Kidney (tissue), 14 donors: ENCODE measurements around the gene NTRK2. TPM values are rescaled to one million over a fixed set of nuclear protein-coding genes. Genes with fewer than 3 reads are reported as not detected.

Experiments
- DNase-seq, 5 donors: peaks; one replicate each; pipeline ENCODE4 v3.0.0-alpha.2; 2013 to 2020
- FAIRE-seq: peaks from 2 replicates; lab custom pipeline; 2012; peaks lifted over from hg19 to GRCh38; lab: Jason Lieb, UNC
- H3K27ac ChIP-seq, 2 donors: one replicate each; pipeline ENCODE4 v1.7.0; 2013; ENCODE audit warnings: low read depth in 2 of 2, low read length in 2 of 2, inconsistent platforms in 1 of 2
- H3K27me3 ChIP-seq: one replicate; pipeline ENCODE4 v1.7.1; 2013; ENCODE audit warnings: low read length, inconsistent platforms; ENCODE audit not compliant: control insufficient read depth, insufficient read depth
- H3K36me3 ChIP-seq, 3 donors: one replicate each; pipeline versions ENCODE4 v1.7.0 to v1.7.1; 2013; ENCODE audit warnings: low read length in 3 of 3, control low read depth in 1 of 3, inconsistent platforms in 1 of 3; ENCODE audit not compliant: insufficient read depth in 3 of 3, control insufficient read depth in 2 of 3
- H3K4me1 ChIP-seq, 3 donors: one replicate each; pipeline versions ENCODE4 v1.7.0 to v1.7.1; 2013; ENCODE audit warnings: low read length in 3 of 3, inconsistent platforms in 1 of 3, low read depth in 1 of 3; ENCODE audit not compliant: control insufficient read depth in 2 of 3, insufficient read depth in 2 of 3
- H3K4me3 ChIP-seq, 3 donors: one replicate each; pipeline versions ENCODE4 v1.7.0 to v1.8.1; 2013; ENCODE audit warnings: low read length in 3 of 3, control low read depth in 1 of 3, inconsistent platforms in 1 of 3
- H3K9ac ChIP-seq, 3 donors: one replicate each; pipeline versions ENCODE4 v1.7.0 to v1.7.1; 2013; ENCODE audit warnings: low read length in 3 of 3, control low read depth in 1 of 3, inconsistent platforms in 1 of 3
- H3K9me3 ChIP-seq, 3 donors: one replicate each; pipeline versions ENCODE4 v1.7.0 to v1.7.1; 2013; ENCODE audit warnings: low read length in 3 of 3, control low read depth in 1 of 3, inconsistent platforms in 1 of 3; ENCODE audit not compliant: control insufficient read depth in 2 of 3, insufficient read depth in 1 of 3
- intact Hi-C: fragments of 100-400 bp; cut with DNase I; formaldehyde crosslinking; loops from one replicate; pipeline ENCODE4 v1.11.1; 2022
- polyA plus RNA-seq: library from polyadenylated mRNA; stranded (reverse); fragments of 350-450 nt; fragmentation: Illumina TruSeq; extraction: RNeasy Lipid Tissue Mini Kit (QIAGEN cat#74804); gene quantifications from one replicate; pipeline ENCODE4 v1.2.3, GENCODE V29; 2014; ENCODE audit warnings: low read depth, low replicate concordance; ENCODE audit not compliant: insufficient read depth
- total RNA-seq: library from RNA; stranded (reverse); fragmentation: NEBNext Ultra II Directional; extraction: Animal tissue kit (Norgen Biotek cat#: 25700); gene quantifications from one replicate; pipeline ENCODE4 v1.2.1, GENCODE V29; 2021
- TF ChIP-seq, protein P1 (sequence below): IDR thresholded peaks from 3 replicates; pipeline ENCODE4 v1.5.1; 2012; ENCODE audit warnings: mild to moderate bottlenecking, moderate library complexity, borderline replicate concordance; ENCODE audit not compliant: insufficient read depth; ENCODE audit errors: extremely low read depth
- donor health status: control.
- donor health status: control.
- donor health status: control.
- donor health status: control.
- donor health status: control.
- donor health status: DM: yes; HTN: yes; CAD: no.
- donor health status: Normal renal cell carcinoma (clear cell type).

Gene NTRK2
- total and polyA plus RNA-seq, 2 donors from 2014 or later = 20.0 to 41.2 TPM

DNA sequence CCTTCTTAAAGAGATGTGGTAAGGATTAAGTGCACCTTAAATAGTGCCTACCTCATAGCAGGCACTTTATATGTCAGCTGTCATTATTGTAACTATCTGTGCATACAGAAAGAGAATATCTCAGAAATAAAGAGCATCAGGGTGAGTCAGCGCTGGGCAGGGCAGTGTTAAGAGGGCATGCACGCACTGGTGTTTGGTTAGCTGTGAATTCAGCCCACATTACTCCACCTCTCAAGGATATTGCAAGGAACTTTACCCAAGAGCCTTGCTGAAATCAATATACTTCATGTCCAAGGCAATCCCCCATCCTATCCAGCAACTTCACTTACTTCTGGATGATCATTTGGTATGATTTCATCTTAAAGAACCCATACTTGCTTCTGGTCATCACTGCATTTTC, 300.9 kb downstream of the NTRK2 start:
- Histone ChIP-seq H3K9me3 (no peaks in the 10 kb centered on the region), H3K9ac (no peak overlapping the region), H3K4me1 (no peaks in the 10 kb centered on the region), H3K4me3 (no peak overlapping the region), H3K27ac (no peak overlapping the region), H3K36me3 (no peaks in the 10 kb centered on the region), H3K27me3 (no peaks in the 10 kb centered on the region)
- intact Hi-C loops = no loop called here
- DNase-seq = no peak
- TF ChIP-seq, protein P1, sequence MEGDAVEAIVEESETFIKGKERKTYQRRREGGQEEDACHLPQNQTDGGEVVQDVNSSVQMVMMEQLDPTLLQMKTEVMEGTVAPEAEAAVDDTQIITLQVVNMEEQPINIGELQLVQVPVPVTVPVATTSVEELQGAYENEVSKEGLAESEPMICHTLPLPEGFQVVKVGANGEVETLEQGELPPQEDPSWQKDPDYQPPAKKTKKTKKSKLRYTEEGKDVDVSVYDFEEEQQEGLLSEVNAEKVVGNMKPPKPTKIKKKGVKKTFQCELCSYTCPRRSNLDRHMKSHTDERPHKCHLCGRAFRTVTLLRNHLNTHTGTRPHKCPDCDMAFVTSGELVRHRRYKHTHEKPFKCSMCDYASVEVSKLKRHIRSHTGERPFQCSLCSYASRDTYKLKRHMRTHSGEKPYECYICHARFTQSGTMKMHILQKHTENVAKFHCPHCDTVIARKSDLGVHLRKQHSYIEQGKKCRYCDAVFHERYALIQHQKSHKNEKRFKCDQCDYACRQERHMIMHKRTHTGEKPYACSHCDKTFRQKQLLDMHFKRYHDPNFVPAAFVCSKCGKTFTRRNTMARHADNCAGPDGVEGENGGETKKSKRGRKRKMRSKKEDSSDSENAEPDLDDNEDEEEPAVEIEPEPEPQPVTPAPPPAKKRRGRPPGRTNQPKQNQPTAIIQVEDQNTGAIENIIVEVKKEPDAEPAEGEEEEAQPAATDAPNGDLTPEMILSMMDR = no peak
- no peak for FAIRE-seq

DNA sequence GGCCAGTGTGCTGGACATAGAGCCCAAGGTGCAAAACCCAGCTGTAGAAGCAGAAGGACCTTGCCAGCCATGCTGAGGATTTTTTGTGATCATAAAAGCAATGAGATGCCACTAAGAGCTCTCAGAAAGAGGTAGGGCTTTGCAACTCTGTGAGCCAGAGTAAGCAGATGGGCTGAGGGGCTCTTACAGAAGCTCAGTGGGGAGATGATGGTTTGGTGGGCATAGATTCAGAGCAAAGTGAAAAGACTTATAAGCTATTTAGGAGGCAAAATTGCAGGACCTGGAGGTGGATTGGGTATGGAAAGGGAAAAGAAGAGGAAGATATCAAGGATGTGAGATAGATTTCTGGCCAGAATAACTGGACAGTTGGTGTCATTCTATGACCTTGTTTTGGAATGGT, 302.0 kb downstream of the NTRK2 start:
- Histone ChIP-seq H3K27me3 (no peaks in the 10 kb centered on the region), H3K9ac (no peak overlapping the region), H3K27ac (no peak overlapping the region), H3K4me1 (no peaks in the 10 kb centered on the region), H3K36me3 (no peaks in the 10 kb centered on the region), H3K4me3 (no peak overlapping the region), H3K9me3 (no peaks in the 10 kb centered on the region)
- TF ChIP-seq, protein P1 = no peak
- FAIRE-seq (no peak), DNase-seq (no peak)
- intact Hi-C loops = no loop called here

DNA sequence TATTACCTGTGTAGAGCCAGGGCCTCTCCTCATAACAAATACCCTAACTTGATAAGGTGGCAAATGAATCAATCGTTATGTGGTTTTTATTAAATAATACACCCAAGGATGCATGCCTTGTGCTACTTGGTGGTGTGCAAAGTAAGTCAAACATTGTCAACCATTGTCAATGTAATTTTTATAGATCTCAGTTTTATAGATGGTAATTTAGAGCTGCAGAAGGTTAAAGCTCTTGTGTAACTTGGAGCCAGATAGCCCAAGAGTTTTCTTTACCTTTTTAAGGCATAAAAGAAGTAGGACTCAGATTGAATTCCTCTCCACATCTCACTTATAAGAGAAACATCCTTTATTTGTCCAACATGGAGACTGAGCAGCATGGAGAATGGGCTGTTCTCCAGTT, 304.7 kb downstream of the NTRK2 start:
- H3K27ac ChIP-seq = no peak overlapping the region
- no peaks in the 10 kb centered on the region for H3K36me3 ChIP-seq
- intact Hi-C loops = no loop called here
- no peaks in the 10 kb centered on the region for H3K9me3 ChIP-seq
- TF ChIP-seq, protein P1 = no peak
- FAIRE-seq (no peak), DNase-seq (no peak)
- H3K4me1 ChIP-seq = no peaks in the 10 kb centered on the region
- H3K9ac ChIP-seq = no peak overlapping the region
- no peak overlapping the region for H3K4me3 ChIP-seq
- no peaks in the 10 kb centered on the region for H3K27me3 ChIP-seq

DNA sequence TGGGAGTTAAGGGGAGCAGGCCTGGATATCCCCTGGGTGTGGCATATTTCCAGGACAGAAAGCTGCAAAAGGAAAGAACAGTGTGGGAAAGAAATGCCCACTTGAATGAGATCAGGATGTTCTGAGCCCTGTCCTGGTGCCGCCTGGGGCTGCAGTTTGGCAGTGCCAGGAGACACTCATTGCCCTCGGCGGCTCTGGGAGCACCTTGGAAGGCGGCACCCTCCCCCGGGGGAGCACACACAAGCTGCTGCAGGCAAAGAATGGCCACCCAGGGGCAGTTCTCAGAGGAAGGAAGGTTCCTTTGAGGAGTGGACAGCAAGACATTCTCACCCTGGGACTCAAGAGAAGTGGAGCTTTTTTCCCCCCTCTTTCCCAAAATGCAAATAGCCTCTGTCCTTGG, 305.3 kb downstream of the NTRK2 start:
- Histone ChIP-seq H3K9me3 (no peaks in the 10 kb centered on the region), H3K4me3 (no peak overlapping the region), H3K27ac (no peak overlapping the region), H3K4me1 (no peaks in the 10 kb centered on the region), H3K36me3 (no peaks in the 10 kb centered on the region), H3K27me3 (no peaks in the 10 kb centered on the region), H3K9ac (no peak overlapping the region)
- FAIRE-seq (no peak), DNase-seq (no peak)
- intact Hi-C loops = no loop called here
- TF ChIP-seq, protein P1 = no peak
